Measurements from ENCODE around the gene CLDN14.

CLDN14 gene

GRCh38 chr21:36461918-36462486 is 17.9 kb downstream of the CLDN14 start:
- H3K27ac ChIP-seq: no peak overlapping the region
- H3K4me1 ChIP-seq (ENCODE audit: control insufficient read depth in 1 of 2, insufficient read depth in 1 of 2, low read depth in 1 of 2, low read length in 1 of 2): no peaks in the 10 kb centered on the region
- no peak for TF ChIP-seq CTCF (IDR thresholded peaks at IDR 0.05)
- H3K27me3 ChIP-seq: peaks cover 4% of the 10 kb centered on the region
- no peaks in the 10 kb centered on the region for H3K36me3 ChIP-seq
- no peaks in the 10 kb centered on the region for H3K9me3 ChIP-seq
- H3K4me3 ChIP-seq (ENCODE audit: low read depth in 1 of 2, low read length in 1 of 2): no peak overlapping the region

GRCh38 chr21:36461277-36461917 is 18.5 kb downstream of the CLDN14 start:
- H3K27me3 ChIP-seq: peaks cover 4% of the 10 kb centered on the region
- TF ChIP-seq CTCF (IDR thresholded peaks at IDR 0.05): no peak
- H3K9me3 ChIP-seq: no peaks in the 10 kb centered on the region
- no peaks in the 10 kb centered on the region for H3K4me1 ChIP-seq (ENCODE audit: control insufficient read depth in 1 of 2, insufficient read depth in 1 of 2, low read depth in 1 of 2, low read length in 1 of 2)
- no peak overlapping the region for H3K4me3 ChIP-seq (ENCODE audit: low read depth in 1 of 2, low read length in 1 of 2)
- H3K27ac ChIP-seq: no peak overlapping the region
- H3K36me3 ChIP-seq: no peaks in the 10 kb centered on the region

GRCh38 chr21:36460866-36461265 is 19.1 kb downstream of the CLDN14 start:
- H3K27me3 ChIP-seq: peaks cover 4% of the 10 kb centered on the region
- H3K4me1 ChIP-seq (ENCODE audit: control insufficient read depth in 1 of 2, insufficient read depth in 1 of 2, low read depth in 1 of 2, low read length in 1 of 2): no peaks in the 10 kb centered on the region
- TF ChIP-seq CTCF (IDR thresholded peaks at IDR 0.05): no peak
- H3K27ac ChIP-seq: no peak overlapping the region
- H3K9me3 ChIP-seq: no peaks in the 10 kb centered on the region
- no peaks in the 10 kb centered on the region for H3K36me3 ChIP-seq
- H3K4me3 ChIP-seq (ENCODE audit: low read depth in 1 of 2, low read length in 1 of 2): no peak overlapping the region

GRCh38 chr21:36459098-36459497 is 20.8 kb downstream of the CLDN14 start:
- no peak for TF ChIP-seq CTCF (IDR thresholded peaks at IDR 0.05)
- Histone ChIP-seq H3K27me3 (no peaks in the 10 kb centered on the region), H3K36me3 (no peaks in the 10 kb centered on the region), H3K9me3 (no peaks in the 10 kb centered on the region), H3K4me1 (ENCODE audit: control insufficient read depth in 1 of 2, insufficient read depth in 1 of 2, low read depth in 1 of 2, low read length in 1 of 2) (no peaks in the 10 kb centered on the region), H3K27ac (no peak overlapping the region), H3K4me3 (ENCODE audit: low read depth in 1 of 2, low read length in 1 of 2) (no peak overlapping the region)

GRCh38 chr21:36456729-36457414 is 23.1 kb downstream of the CLDN14 start:
- no peak overlapping the region for H3K27ac ChIP-seq

More at GRCh38 chr21:36456729-36457414, 23.1 kb downstream of the CLDN14 start:
- Histone ChIP-seq H3K36me3 (no peaks in the 10 kb centered on the region), H3K4me3 (ENCODE audit: low read depth in 1 of 2, low read length in 1 of 2) (no peak overlapping the region), H3K27me3 (no peaks in the 10 kb centered on the region), H3K9me3 (no peaks in the 10 kb centered on the region), H3K4me1 (ENCODE audit: control insufficient read depth in 1 of 2, insufficient read depth in 1 of 2, low read depth in 1 of 2, low read length in 1 of 2) (peaks cover 0 to 6% of the 10 kb centered on the region in 2 experiments)
- TF ChIP-seq CTCF (IDR thresholded peaks at IDR 0.05): no peak
